Gastroesophageal sphincter (tissue), 3 donors: ENCODE data around the gene KCNMA1.

Experiments
- POLR2A ChIP-seq, 2 donors: fragments of 450-650 bp; IDR thresholded peaks; one replicate each; pipeline ENCODE4 v1.6.1; 2017; ENCODE audit warnings: antibody characterized with exemption in 2 of 2, mild to moderate bottlenecking in 2 of 2, moderate library complexity in 1 of 2
- TF ChIP-seq, protein P1 (sequence below), 4 experiments: fragments of 200-600 bp in 2 of 4; fragments of 450-650 bp in 2 of 4; sonication (generic) in 1 of 4; IDR thresholded peaks; one replicate each; pipeline ENCODE4 v1.5.1; 2017 to 2019; ENCODE audit warnings: antibody characterized with exemption in 4 of 4, mild to moderate bottlenecking in 2 of 4, moderate library complexity in 2 of 4

DNA sequence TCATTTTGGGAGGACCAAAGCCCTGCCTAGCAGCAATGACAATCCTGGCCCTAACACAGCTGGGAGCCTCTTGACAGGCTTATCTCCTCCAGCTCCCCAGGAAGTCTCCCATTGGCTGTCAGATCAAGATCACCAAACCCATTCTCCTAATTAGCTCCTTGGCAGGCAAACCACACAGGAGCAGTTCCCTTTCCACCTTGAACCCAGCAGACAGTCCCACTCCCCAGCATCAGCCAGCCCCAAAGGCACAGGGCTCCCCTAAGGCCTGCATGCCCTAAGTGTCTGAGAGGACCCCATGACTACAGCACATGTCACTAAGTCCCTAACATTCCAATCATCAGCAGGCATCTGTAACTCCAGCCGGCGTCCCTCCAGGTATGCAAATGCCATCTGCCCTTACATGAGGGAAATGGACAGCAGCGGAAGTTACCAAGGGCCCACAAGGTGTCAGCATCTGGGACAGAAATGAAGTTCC is 348.5 kb downstream of the KCNMA1 start:
- TF ChIP-seq, protein P1, sequence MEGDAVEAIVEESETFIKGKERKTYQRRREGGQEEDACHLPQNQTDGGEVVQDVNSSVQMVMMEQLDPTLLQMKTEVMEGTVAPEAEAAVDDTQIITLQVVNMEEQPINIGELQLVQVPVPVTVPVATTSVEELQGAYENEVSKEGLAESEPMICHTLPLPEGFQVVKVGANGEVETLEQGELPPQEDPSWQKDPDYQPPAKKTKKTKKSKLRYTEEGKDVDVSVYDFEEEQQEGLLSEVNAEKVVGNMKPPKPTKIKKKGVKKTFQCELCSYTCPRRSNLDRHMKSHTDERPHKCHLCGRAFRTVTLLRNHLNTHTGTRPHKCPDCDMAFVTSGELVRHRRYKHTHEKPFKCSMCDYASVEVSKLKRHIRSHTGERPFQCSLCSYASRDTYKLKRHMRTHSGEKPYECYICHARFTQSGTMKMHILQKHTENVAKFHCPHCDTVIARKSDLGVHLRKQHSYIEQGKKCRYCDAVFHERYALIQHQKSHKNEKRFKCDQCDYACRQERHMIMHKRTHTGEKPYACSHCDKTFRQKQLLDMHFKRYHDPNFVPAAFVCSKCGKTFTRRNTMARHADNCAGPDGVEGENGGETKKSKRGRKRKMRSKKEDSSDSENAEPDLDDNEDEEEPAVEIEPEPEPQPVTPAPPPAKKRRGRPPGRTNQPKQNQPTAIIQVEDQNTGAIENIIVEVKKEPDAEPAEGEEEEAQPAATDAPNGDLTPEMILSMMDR (IDR thresholded peaks at IDR 0.05): no peak
- TF ChIP-seq POLR2A (IDR thresholded peaks at IDR 0.05): no peak
